ENCODE results near the gene TGFBR2. TPM values are rescaled to one million over a fixed set of nuclear protein-coding genes. Genes with fewer than 3 reads are reported as not detected.

The TGFBR2 gene
- polyA plus RNA-seq, 1 of the 3 experiments (the other 2 are of a cell fraction), result 48.3 TPM

DNA sequence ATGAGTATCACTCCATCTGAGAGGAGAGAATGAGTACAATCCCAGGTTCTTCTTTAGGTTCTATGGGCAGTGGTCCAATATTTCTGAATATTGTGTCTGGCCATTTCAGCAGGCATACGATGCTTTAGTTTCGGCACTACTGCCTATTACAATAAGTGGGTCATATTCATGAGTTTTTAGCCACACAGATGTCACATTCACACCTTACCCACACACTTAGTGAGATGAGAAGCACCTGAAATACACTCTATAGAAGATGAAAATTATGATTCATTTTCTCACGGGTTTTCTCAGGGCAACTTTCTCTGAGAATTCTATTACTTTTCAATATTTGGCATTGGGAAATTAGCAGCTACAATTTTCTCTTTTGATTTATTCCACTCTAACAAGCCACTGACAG, 132.2 kb downstream of the TGFBR2 start:
- H3K4me1 ChIP-seq (ENCODE audit: control insufficient read depth in 1 of 2, insufficient read depth in 2 of 2, low read depth in 1 of 2, low read length in 1 of 2), result no peaks in the 10 kb centered on the region
- no peak overlapping the region for H3K4me3 ChIP-seq (ENCODE audit: low read depth in 2 of 2, low read length in 1 of 2)
- no peak overlapping the region for H3K4me2 ChIP-seq
- TF ChIP-seq MEF2A (IDR thresholded peaks at IDR 0.05; ENCODE audit: borderline replicate concordance, low read depth) (no peak), TEAD4 (IDR thresholded peaks at IDR 0.05; ENCODE audit: borderline replicate concordance, insufficient read depth) (no peak), SIN3A (IDR thresholded peaks at IDR 0.05; ENCODE audit: borderline replicate concordance, low read depth, low read length) (no peak), SMC3 (IDR thresholded peaks at IDR 0.05; ENCODE audit: low read depth, low read length) (no peak), FOXJ3 (CRISPR knock-in tag; IDR thresholded peaks at IDR 0.05) (no peak), JUND (IDR thresholded peaks at IDR 0.05) (no peak), CHD2 (IDR thresholded peaks at IDR 0.05; ENCODE audit: low read length, partially characterized antibody) (no peak)
- TF ChIP-seq, protein P1, sequence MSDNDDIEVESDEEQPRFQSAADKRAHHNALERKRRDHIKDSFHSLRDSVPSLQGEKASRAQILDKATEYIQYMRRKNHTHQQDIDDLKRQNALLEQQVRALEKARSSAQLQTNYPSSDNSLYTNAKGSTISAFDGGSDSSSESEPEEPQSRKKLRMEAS (IDR thresholded peaks at IDR 0.05; ENCODE audit: low read depth), result no peak
- TF ChIP-seq, protein P2, sequence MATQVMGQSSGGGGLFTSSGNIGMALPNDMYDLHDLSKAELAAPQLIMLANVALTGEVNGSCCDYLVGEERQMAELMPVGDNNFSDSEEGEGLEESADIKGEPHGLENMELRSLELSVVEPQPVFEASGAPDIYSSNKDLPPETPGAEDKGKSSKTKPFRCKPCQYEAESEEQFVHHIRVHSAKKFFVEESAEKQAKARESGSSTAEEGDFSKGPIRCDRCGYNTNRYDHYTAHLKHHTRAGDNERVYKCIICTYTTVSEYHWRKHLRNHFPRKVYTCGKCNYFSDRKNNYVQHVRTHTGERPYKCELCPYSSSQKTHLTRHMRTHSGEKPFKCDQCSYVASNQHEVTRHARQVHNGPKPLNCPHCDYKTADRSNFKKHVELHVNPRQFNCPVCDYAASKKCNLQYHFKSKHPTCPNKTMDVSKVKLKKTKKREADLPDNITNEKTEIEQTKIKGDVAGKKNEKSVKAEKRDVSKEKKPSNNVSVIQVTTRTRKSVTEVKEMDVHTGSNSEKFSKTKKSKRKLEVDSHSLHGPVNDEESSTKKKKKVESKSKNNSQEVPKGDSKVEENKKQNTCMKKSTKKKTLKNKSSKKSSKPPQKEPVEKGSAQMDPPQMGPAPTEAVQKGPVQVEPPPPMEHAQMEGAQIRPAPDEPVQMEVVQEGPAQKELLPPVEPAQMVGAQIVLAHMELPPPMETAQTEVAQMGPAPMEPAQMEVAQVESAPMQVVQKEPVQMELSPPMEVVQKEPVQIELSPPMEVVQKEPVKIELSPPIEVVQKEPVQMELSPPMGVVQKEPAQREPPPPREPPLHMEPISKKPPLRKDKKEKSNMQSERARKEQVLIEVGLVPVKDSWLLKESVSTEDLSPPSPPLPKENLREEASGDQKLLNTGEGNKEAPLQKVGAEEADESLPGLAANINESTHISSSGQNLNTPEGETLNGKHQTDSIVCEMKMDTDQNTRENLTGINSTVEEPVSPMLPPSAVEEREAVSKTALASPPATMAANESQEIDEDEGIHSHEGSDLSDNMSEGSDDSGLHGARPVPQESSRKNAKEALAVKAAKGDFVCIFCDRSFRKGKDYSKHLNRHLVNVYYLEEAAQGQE (IDR thresholded peaks at IDR 0.05; ENCODE audit: low read depth, low read length), result no peak
- TF ChIP-seq, protein P3, sequence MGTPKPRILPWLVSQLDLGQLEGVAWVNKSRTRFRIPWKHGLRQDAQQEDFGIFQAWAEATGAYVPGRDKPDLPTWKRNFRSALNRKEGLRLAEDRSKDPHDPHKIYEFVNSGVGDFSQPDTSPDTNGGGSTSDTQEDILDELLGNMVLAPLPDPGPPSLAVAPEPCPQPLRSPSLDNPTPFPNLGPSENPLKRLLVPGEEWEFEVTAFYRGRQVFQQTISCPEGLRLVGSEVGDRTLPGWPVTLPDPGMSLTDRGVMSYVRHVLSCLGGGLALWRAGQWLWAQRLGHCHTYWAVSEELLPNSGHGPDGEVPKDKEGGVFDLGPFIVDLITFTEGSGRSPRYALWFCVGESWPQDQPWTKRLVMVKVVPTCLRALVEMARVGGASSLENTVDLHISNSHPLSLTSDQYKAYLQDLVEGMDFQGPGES (IDR thresholded peaks at IDR 0.05; ENCODE audit: low read depth, low read length), result no peak
- ChIA-PET CTCF (interaction anchor here (1.0 to 2.0 kb wide), 2 partner anchors 10 to 13 kb away, joined by 3 to 4 read pairs; no protein-coding TSS in a partner anchor), POLR2A (no interaction called here)
- H2AFZ ChIP-seq (ENCODE audit: low read depth), result no peak overlapping the region
- no peak overlapping the region for H3K9ac ChIP-seq
- no peak overlapping the region for H3K27ac ChIP-seq (ENCODE audit: low read depth in 2 of 2, low read length in 1 of 2)
- H3K27me3 ChIP-seq (ENCODE audit: insufficient read depth), result no peaks in the 10 kb centered on the region
- H3F3A ChIP-seq (replicated peaks; ENCODE audit: insufficient read depth), result no peaks in the 10 kb centered on the region
- no peaks in the 10 kb centered on the region for H3K9me2 ChIP-seq
- WGBS (ENCODE audit: low lambda C conversion rate), result 95% methylated on average over 3 of the region's 3 CpGs
- no peaks in the 10 kb centered on the region for H3K36me3 ChIP-seq (replicated peaks in 1 of 2; ENCODE audit: control insufficient read depth in 1 of 2, insufficient read depth in 2 of 2, low read length in 1 of 2)
- H3K79me2 ChIP-seq (ENCODE audit: insufficient read depth), result no peaks in the 10 kb centered on the region
- no peak for DNase-seq
- H3K9me3 ChIP-seq, result no peaks in the 10 kb centered on the region
- H4K20me1 ChIP-seq (ENCODE audit: insufficient read depth), result no peaks in the 10 kb centered on the region

DNA sequence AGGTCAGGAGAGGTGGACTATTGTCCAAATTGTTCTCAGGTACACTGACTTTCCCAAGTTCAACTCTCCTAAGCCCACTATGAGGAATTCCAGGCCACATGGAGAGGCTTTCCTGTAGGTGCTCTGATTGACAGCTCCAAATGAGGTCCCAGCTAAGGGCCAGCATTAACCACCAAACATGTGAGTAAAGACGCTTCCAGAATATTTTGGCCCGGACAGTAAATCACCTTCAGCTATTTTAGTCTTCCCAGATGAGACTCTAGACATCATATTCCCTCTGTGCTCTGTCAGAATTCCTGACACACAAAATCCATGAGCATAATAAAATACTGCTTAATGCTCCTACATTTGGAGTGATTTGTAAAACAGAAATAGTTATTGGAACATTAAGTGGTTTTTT, 135.5 kb downstream of the TGFBR2 start:
- Histone ChIP-seq H3K27ac (ENCODE audit: low read depth in 2 of 2, low read length in 1 of 2) (no peak overlapping the region), H4K20me1 (ENCODE audit: insufficient read depth) (no peaks in the 10 kb centered on the region), H3K27me3 (ENCODE audit: insufficient read depth) (no peaks in the 10 kb centered on the region), H3K4me1 (ENCODE audit: control insufficient read depth in 1 of 2, insufficient read depth in 2 of 2, low read depth in 1 of 2, low read length in 1 of 2) (peaks cover 0 to under 1% of the 10 kb centered on the region in 2 experiments; a peak in 1 of 4 replicates), H3K79me2 (ENCODE audit: insufficient read depth) (no peaks in the 10 kb centered on the region), H3K36me3 (replicated peaks in 1 of 2; ENCODE audit: control insufficient read depth in 1 of 2, insufficient read depth in 2 of 2, low read length in 1 of 2) (no peaks in the 10 kb centered on the region), H3K4me2 (no peak overlapping the region), H3K9ac (no peak overlapping the region), H3F3A (replicated peaks; ENCODE audit: insufficient read depth) (no peaks in the 10 kb centered on the region), H3K4me3 (ENCODE audit: low read depth in 2 of 2, low read length in 1 of 2) (no peak overlapping the region), H3K9me2 (no peaks in the 10 kb centered on the region), H3K9me3 (no peaks in the 10 kb centered on the region), H2AFZ (ENCODE audit: low read depth) (no peak overlapping the region)
- ChIA-PET CTCF (interaction anchor here (1.0 to 1.5 kb wide), 3 partner anchors 9 to 543 kb away, joined by 3 to 6 read pairs (median 3); no protein-coding TSS in a partner anchor), POLR2A (no interaction called here)
- WGBS (ENCODE audit: low lambda C conversion rate), result 80% methylated on average over 1 of the region's 2 CpGs
- DNase-seq, result no peak
- TF ChIP-seq TEAD4 (IDR thresholded peaks at IDR 0.05; ENCODE audit: borderline replicate concordance, insufficient read depth) (no peak), NRF1 (IDR thresholded peaks at IDR 0.05; ENCODE audit: low read depth, low read length) (no peak), POLR2AphosphoS5 (IDR thresholded peaks at IDR 0.05; ENCODE audit: low read depth, low read length) (no peak), RFX5 (IDR thresholded peaks at IDR 0.05; ENCODE audit: low read length) (no peak), RXRA (IDR thresholded peaks at IDR 0.05; ENCODE audit: borderline replicate concordance, low read depth) (no peak), GATA2 (CRISPR knock-in tag; IDR thresholded peaks at IDR 0.05) (no peak), RCOR1 (IDR thresholded peaks at IDR 0.05; ENCODE audit: low read length) (no peak), CHD2 (IDR thresholded peaks at IDR 0.05; ENCODE audit: low read length, partially characterized antibody) (no peak), FOXM1 (IDR thresholded peaks at IDR 0.05; ENCODE audit: low read depth) (no peak), MXI1 (IDR thresholded peaks at IDR 0.05; ENCODE audit: low read depth, low read length) (no peak), ELF1 (IDR thresholded peaks at IDR 0.05) (no peak), EZH2phosphoT487 (IDR thresholded peaks at IDR 0.05; ENCODE audit: borderline replicate concordance, low read depth) (no peak), GABPA (IDR thresholded peaks at IDR 0.05; ENCODE audit: low read depth) (no peak)
- TF ChIP-seq, protein P4, sequence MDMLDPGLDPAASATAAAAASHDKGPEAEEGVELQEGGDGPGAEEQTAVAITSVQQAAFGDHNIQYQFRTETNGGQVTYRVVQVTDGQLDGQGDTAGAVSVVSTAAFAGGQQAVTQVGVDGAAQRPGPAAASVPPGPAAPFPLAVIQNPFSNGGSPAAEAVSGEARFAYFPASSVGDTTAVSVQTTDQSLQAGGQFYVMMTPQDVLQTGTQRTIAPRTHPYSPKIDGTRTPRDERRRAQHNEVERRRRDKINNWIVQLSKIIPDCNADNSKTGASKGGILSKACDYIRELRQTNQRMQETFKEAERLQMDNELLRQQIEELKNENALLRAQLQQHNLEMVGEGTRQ (IDR thresholded peaks at IDR 0.05; ENCODE audit: borderline replicate concordance, low read depth, low read length), result no peak
